Keratinocyte (primary cell): Measurements from ENCODE around the gene IPO13. TPM values are rescaled to one million over a fixed set of nuclear protein-coding genes. Genes with fewer than 3 reads are reported as not detected.
A peak's percentile ranks its signal among the peaks of the same experiment; 100 is the strongest.

Experiments used
- DNase-seq: peaks from one replicate; pipeline ENCODE4 v3.0.0-alpha.2; 2011; ENCODE audit warnings: low read depth, missing footprints, low spot score
- FAIRE-seq: peaks from 2 replicates; lab custom pipeline; 2011; peaks lifted over from hg19 to GRCh38; lab: Jason Lieb, UNC
- H2AFZ ChIP-seq: 2 replicates; pipeline ENCODE4 v1.6.0; 2012; ENCODE audit warnings: low read length, control low read depth, inconsistent platforms; ENCODE audit not compliant: control insufficient read depth
- H3K27ac ChIP-seq: 2 replicates; pipeline ENCODE4 v1.5.1; 2011; ENCODE audit warnings: low read length; ENCODE audit not compliant: control insufficient read depth, insufficient read depth
- H3K27me3 ChIP-seq: 3 replicates; pipeline ENCODE4 v1.6.0; 2011; ENCODE audit warnings: low read length; ENCODE audit not compliant: control insufficient read depth, insufficient read depth; ENCODE audit errors: extremely low read depth
- H3K36me3 ChIP-seq, 2 experiments: 2 replicates in 1 of 2; 3 replicates in 1 of 2; pipeline ENCODE4 v1.5.1; 2011; ENCODE audit warnings: low read length in 2 of 2, mild to moderate bottlenecking in 1 of 2; ENCODE audit not compliant: control insufficient read depth in 2 of 2, insufficient read depth in 2 of 2; ENCODE audit errors: extremely low read depth in 1 of 2
- H3K4me1 ChIP-seq: 3 replicates; pipeline ENCODE4 v1.5.1; 2011; ENCODE audit warnings: low read length; ENCODE audit not compliant: control insufficient read depth, insufficient read depth; ENCODE audit errors: extremely low read depth
- H3K4me2 ChIP-seq: 3 replicates; pipeline ENCODE4 v1.6.0; 2011; ENCODE audit warnings: low read depth, low read length; ENCODE audit not compliant: control insufficient read depth, insufficient read depth; ENCODE audit errors: extremely low read depth
- H3K4me3 ChIP-seq, 3 experiments: fragments of 200-600 bp in 1 of 3; sonication (generic) in 1 of 3; 2 replicates in 2 of 3; 3 replicates in 1 of 3; pipeline ENCODE4 v1.5.1; 2011 to 2016; ENCODE audit warnings: low read length in 3 of 3, mild to moderate bottlenecking in 3 of 3, control low read depth in 2 of 3, inconsistent platforms in 1 of 3, low read depth in 1 of 3, mixed read lengths in 1 of 3, mixed run types in 1 of 3, moderate library complexity in 1 of 3; ENCODE audit not compliant: control insufficient read depth in 2 of 3, insufficient read depth in 2 of 3; ENCODE audit errors: extremely low read depth in 1 of 3
- H3K79me2 ChIP-seq: 2 replicates; pipeline ENCODE4 v1.6.0; 2012; ENCODE audit warnings: low read length; ENCODE audit not compliant: control insufficient read depth, insufficient read depth
- H3K9ac ChIP-seq: 3 replicates; pipeline ENCODE4 v1.6.0; 2011; ENCODE audit warnings: low read length; ENCODE audit not compliant: control insufficient read depth, insufficient read depth; ENCODE audit errors: extremely low read depth
- H3K9me1 ChIP-seq: 3 replicates; pipeline ENCODE4 v1.6.0; 2011; ENCODE audit warnings: low read length; ENCODE audit not compliant: control insufficient read depth, insufficient read depth; ENCODE audit errors: extremely low read depth
- H3K9me3 ChIP-seq: 2 replicates; pipeline ENCODE4 v1.5.1; 2012; ENCODE audit warnings: low read depth, low read length; ENCODE audit not compliant: control insufficient read depth
- H4K20me1 ChIP-seq: 3 replicates; pipeline ENCODE4 v1.6.0; 2011; ENCODE audit warnings: low read length; ENCODE audit not compliant: control insufficient read depth, insufficient read depth; ENCODE audit errors: extremely low read depth
- CTCF ChIP-seq, 3 experiments: IDR thresholded peaks in 1 of 3; conservative IDR thresholded peaks in 1 of 3; optimal IDR thresholded peaks in 1 of 3; 2 replicates in 2 of 3; 3 replicates in 1 of 3; pipeline versions ENCODE3 to v1.5.1; 2011; ENCODE audit warnings: low read length in 3 of 3, mild to moderate bottlenecking in 3 of 3, moderate library complexity in 2 of 3, control low read depth in 1 of 3, inconsistent platforms in 1 of 3; ENCODE audit not compliant: insufficient read depth in 2 of 3; ENCODE audit errors: extremely low read depth in 1 of 3
- EZH2 ChIP-seq: IDR thresholded peaks from one replicate; pipeline ENCODE4 v1.6.1; 2012; ENCODE audit warnings: inconsistent platforms, mild to moderate bottlenecking, low read length, moderate library complexity
- dilution Hi-C: fragments of 300-500 bp; cut with MboI; formaldehyde crosslinking; loops from one replicate; pipeline ENCODE4 v1.7.0; 2020; ENCODE audit warnings: low sequenced_read_pairs; ENCODE audit not compliant: extremely low pct_ligation_motif_present
- polyA plus RNA-seq, 5 experiments: library from polyadenylated mRNA; depleted of rRNA in 3 of 5; stranded (reverse) in 3 of 5; stranded (forward) in 1 of 5; unstranded in 1 of 5; fragments of >200 nt; gene quantifications; 1 replicate in 1 of 5; 2 replicates in 3 of 5; 3 replicates in 1 of 5; pipeline versions ENCODE4 v1.2.1 to v1.2.3, GENCODE V29; 2011 to 2012; ENCODE audit warnings: missing spikeins in 2 of 5, low read depth in 1 of 5, low replicate concordance in 1 of 5

IPO13 gene
- polyA plus RNA-seq, 1 donor (not counting 4 experiments of a cell fraction or from before 2014, with no cell fraction given): 20.7 TPM

- no peaks in the 10 kb centered on the region for H4K20me1 ChIP-seq
- H3K36me3 ChIP-seq: peaks cover 0 to 5% of the 10 kb centered on the region in 2 experiments
- H3K79me2 ChIP-seq: peaks cover 4% of the 10 kb centered on the region
- FAIRE-seq: peak; percentile 48
- H3K9me3 ChIP-seq: no peaks in the 10 kb centered on the region
- no peak overlapping the region for H3K9ac ChIP-seq
- H3K4me1 ChIP-seq: peaks cover 37% of the 10 kb centered on the region
- H3K27me3 ChIP-seq: no peaks in the 10 kb centered on the region
- no peak overlapping the region for H3K27ac ChIP-seq
- no peak overlapping the region for H3K4me2 ChIP-seq
- dilution Hi-C loops: no loop called here
- no peak for DNase-seq
- no peak overlapping the region for H3K4me3 ChIP-seq
- H2AFZ ChIP-seq: no peak overlapping the region
- H3K9me1 ChIP-seq: no peaks in the 10 kb centered on the region
- no peak for TF ChIP-seq CTCF (optimal IDR thresholded peaks at IDR 0.05 in 1 of 3, IDR thresholded peaks at IDR 0.05 in 1 of 3, conservative IDR thresholded peaks at IDR 0.05 in 1 of 3; ENCODE audit: extremely low read depth in 1 of 3, insufficient read depth in 2 of 3, low read length in 3 of 3)
- TF ChIP-seq EZH2: no peak
Observed at GRCh38 chr1:43910343-43910742, 36.4 kb upstream of the IPO13 start.

- H3K4me3 ChIP-seq: peak overlapping the region in 2 of 3 experiments; percentile 27 to 52
Observed at GRCh38 chr1:43912607-43913006, 34.1 kb upstream of the IPO13 start.

More at GRCh38 chr1:43912607-43913006, 34.1 kb upstream of the IPO13 start:
- H3K27ac ChIP-seq: peak overlapping the region; percentile 83
- H2AFZ ChIP-seq: no peak overlapping the region
- peak overlapping the region; percentile 79 for H3K4me2 ChIP-seq
- H3K27me3 ChIP-seq: no peaks in the 10 kb centered on the region
- peak overlapping the region; percentile 59 for H3K9ac ChIP-seq
- H4K20me1 ChIP-seq: no peaks in the 10 kb centered on the region
- dilution Hi-C loops: no loop called here
- H3K9me3 ChIP-seq: no peaks in the 10 kb centered on the region
- H3K79me2 ChIP-seq: peaks cover 13% of the 10 kb centered on the region
- H3K36me3 ChIP-seq: peaks cover 0 to 5% of the 10 kb centered on the region in 2 experiments
- DNase-seq (peak; percentile 89), FAIRE-seq (peak; percentile 99)
- H3K9me1 ChIP-seq: no peaks in the 10 kb centered on the region
- H3K4me1 ChIP-seq: peaks cover 55% of the 10 kb centered on the region
- TF ChIP-seq CTCF (optimal IDR thresholded peaks at IDR 0.05 in 1 of 3, IDR thresholded peaks at IDR 0.05 in 1 of 3, conservative IDR thresholded peaks at IDR 0.05 in 1 of 3; ENCODE audit: extremely low read depth in 1 of 3, insufficient read depth in 2 of 3, low read length in 3 of 3) (no peak), EZH2 (no peak)
